Astrocyte of the cerebellum (primary cell): ENCODE results near the gene JUN.

Experiments used
- DNase-seq: peaks from one replicate; pipeline ENCODE4 v3.0.0-alpha.2; 2011; ENCODE audit warnings: low read depth
- H3K4me3 ChIP-seq: 2 replicates; pipeline ENCODE4 v1.5.1; 2011; ENCODE audit warnings: mild to moderate bottlenecking, low read depth, low read length, moderate library complexity
- CTCF ChIP-seq: IDR thresholded peaks from 2 replicates; pipeline ENCODE4 v1.5.1; 2012; ENCODE audit warnings: low read length, low read depth, moderate library complexity, mild to moderate bottlenecking; ENCODE audit errors: missing control alignments
- in situ Hi-C: cut with HindIII; loops from 2 replicates; pipeline ENCODE4 v1.10.0; 2017; ENCODE audit warnings: low sequenced_read_pairs

JUN gene

GRCh38 chr1:58815686-58816071, 31.8 kb upstream of the JUN start:
- TF ChIP-seq CTCF: no peak
- in situ Hi-C loops: no loop called here
- peak overlapping the region; percentile 47 for H3K4me3 ChIP-seq
- DNase-seq: no peak

- peak; percentile 86 for DNase-seq
- no peak for TF ChIP-seq CTCF
- in situ Hi-C loops: no loop called here
- H3K4me3 ChIP-seq: peak overlapping the region; percentile 47
Observed at GRCh38 chr1:58815069-58815685, 31.3 kb upstream of the JUN start.

GRCh38 chr1:58814251-58815068, 30.6 kb upstream of the JUN start:
- no peak for TF ChIP-seq CTCF
- no peak overlapping the region for H3K4me3 ChIP-seq
- DNase-seq: no peak
- in situ Hi-C loops: no loop called here

GRCh38 chr1:58813801-58814200, 30.0 kb upstream of the JUN start:
- no peak for TF ChIP-seq CTCF
- in situ Hi-C loops: no loop called here
- no peak for DNase-seq
- no peak overlapping the region for H3K4me3 ChIP-seq

GRCh38 chr1:58813361-58813760, 29.5 kb upstream of the JUN start:
- H3K4me3 ChIP-seq: no peak overlapping the region
- in situ Hi-C loops: no loop called here
- TF ChIP-seq CTCF: no peak
- no peak for DNase-seq

GRCh38 chr1:58812926-58813325, 29.1 kb upstream of the JUN start:
- no peak for TF ChIP-seq CTCF
- no peak for DNase-seq
- H3K4me3 ChIP-seq: no peak overlapping the region
- in situ Hi-C loops: no loop called here
